HG03103 (cell line): ENCODE results near the gene KDM1B.
"Not testable (repeated sequence)": the region's sequence is repeated elsewhere in the genome, so short reads cannot be mapped to it uniquely, and the experiment has no call there.

ENCODE experiments used
- ATAC-seq: cut with Tn5 transposase; IDR thresholded peaks from one replicate; pipeline ENCODE4 v1.9.1; 2021; ENCODE audit warnings: low read depth; ENCODE audit not compliant: unreplicated experiment

KDM1B gene

DNA sequence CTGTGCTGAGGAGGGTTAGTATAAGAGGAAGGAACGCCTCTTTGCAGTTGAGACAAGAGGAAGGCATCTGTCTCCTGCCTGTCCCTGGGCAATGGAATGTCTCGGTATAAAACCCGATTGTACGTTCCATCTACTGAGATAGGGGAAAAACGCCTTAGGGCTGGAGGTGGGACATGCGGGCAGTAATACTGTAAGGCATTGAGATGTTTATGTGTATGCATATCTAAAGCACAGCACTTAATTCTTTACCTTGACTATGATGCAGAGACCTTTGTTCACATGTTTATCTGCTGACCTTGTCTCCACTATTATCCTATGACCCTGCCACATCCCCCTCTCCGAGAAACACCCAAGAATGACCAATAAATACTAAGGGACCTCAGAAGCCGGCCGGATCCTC is 71.9 kb downstream of the KDM1B start:
- not testable (repeated sequence) for ATAC-seq

DNA sequence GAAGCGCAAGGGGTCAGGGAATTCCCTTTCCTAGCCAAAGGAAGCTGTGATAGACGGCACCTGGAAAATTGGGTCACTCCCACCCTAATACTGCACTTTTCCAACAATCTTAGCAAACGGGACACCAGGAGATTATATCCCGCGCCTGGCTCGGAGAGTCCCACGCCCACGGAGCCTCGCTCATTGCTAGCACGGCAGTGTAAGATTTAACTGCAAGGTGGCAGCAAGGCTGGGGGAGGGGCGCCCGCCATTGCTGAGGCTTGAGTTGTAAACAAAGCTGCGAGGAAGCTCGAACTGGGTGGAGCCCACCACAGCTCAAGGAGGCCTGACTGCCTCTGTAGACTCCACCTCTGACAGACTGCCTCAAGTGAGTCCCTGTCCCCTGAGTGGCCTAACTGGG is 73.4 kb downstream of the KDM1B start:
- ATAC-seq, result not testable (repeated sequence)

DNA sequence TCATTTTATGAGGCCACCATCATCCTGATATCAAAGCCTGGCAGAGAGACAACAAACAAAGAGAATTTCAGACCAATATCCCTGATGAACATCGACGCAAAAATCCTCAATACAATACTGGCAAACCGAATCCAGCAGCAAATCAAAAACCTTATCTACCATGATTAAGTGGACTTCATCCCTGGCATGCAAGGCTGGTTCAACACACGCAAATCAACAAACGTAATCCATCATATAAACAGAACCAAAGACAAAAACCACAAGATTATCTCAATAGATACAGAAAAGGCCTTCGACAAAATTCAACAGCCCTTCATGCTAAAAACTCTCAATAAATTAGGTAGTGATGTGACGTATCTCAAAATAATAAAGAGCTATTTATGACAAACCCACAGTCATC is 76.6 kb downstream of the KDM1B start:
- not testable (repeated sequence) for ATAC-seq

DNA sequence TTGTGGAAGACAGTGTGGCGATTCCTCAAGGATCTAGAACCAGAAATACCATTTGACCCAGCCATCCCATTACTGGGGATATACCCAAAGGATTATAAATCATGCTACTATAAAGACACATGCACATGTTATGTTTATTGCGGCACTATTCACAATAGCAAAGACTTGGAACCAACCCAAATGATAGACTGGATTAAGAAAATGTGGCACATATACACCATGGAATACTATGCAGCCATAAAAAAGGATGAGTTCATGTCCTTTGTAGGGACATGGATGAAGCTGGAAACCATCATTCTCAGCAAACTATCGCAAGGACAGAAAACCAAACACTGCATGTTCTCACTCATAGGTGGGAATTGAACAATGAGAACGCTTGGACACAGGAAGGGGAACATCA is 78.5 kb downstream of the KDM1B start:
- ATAC-seq, result not testable (repeated sequence)

DNA sequence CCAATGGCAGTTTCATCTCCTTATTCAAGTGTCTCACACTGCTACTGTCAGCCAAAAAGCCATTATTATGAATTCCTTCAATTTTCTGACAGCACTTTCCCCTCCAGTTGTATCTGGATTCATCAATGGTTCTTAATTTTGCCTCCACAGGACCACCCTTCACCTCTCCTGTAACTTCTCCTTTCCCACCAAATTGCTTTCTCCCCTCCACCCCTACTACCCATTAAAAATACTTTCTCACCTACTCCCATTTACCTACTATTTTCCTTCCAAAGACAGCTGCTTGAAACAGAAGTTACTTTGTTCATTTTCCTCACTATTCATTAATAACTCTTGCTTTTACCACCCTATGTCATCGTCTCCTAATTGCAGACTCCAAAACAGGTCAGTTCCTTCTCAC is 79.3 kb downstream of the KDM1B start:
- no peak for ATAC-seq

DNA sequence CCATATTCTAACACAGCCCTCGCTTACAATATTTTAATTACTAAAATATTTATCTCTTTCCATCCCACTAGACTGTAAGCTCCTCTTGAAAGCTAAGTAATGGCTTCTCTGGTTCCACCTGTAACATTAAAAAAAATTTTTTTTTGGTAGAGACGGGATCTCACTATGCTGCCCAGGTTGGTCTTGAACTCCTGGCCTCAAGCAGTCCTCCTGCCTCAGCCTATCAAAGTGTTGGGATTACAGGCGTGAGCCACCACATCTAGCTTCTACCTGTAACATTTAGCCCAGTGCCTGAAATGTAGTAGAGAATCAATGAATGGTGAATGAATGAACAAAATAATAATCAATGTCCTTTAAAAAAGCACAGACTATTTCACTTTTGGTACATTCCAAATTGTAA is 80.3 kb downstream of the KDM1B start:
- ATAC-seq, result no peak

DNA sequence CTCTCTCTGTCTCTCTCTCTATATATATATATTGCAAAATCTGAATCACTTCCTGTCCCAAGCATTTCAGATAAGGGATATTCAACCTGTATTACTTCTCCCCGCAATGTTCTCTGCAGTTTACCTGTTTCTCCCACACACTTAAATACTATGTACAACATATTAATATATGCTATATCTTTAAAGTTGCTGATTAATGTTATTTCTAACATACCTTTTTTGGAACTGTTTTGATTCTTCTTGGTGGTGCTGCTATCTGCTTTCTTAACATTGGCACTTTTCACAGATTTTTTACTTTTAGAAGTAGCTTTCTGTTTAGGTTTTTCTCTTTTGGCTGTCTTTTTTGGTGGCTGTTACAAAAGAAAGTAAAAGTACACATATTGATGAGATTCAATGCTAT is 81.9 kb downstream of the KDM1B start:
- no peak for ATAC-seq

DNA sequence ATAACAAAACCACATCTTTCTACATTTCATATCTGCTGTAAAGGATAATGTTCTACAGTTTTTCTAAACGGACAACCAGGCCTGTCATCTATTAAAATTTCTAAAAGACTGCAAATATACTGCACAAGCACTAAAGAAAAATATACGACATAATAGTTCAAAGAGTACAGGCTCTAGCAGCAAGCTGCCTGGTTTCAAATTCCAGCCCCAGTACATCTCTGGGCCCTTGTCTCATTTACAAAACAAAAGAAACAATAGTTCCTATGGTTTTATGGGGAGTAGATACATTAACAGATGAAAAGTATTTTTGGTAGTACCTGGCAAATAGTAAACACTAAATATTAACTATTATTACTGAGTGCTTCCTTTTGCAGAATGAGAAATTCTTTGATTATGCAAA is 85.0 kb downstream of the KDM1B start:
- ATAC-seq, result no peak

DNA sequence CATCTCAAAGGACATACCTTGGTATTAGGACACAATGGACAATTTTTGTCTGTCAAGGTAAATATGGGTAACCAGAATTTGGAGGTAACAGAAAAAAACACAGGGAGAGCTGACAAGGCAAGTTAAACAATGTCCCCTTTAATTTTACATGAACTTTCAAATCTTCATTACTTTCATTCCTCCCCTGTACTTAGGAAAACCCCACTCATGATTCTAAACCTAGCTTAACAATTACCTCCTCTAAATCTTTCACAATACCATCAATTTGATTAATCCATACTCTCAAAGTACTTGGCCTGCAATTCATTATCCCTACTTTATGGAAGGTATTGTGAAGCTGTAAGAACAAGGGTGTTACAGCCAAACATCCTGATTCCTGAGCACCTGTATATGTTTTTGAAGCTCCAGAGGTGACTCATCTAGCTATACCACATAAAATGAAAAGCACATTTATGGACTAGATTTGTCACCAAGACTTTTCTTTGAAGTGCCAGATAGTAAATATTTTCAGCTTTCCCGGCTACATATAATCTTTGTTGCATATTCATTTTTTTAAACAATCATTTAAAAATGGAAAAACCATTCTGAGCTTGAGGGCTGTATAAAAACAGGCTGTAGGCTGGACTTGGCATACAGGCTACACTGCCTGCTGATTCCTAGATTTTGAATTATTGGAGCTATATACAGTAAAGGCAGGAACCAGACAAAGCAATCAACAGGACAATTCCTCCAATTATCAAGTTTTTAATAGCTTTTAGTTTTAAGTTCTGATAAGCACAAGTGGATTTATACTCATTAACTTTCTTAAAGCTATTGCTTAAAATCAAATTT is 86.2 kb downstream of the KDM1B start:
- ATAC-seq, result no peak

DNA sequence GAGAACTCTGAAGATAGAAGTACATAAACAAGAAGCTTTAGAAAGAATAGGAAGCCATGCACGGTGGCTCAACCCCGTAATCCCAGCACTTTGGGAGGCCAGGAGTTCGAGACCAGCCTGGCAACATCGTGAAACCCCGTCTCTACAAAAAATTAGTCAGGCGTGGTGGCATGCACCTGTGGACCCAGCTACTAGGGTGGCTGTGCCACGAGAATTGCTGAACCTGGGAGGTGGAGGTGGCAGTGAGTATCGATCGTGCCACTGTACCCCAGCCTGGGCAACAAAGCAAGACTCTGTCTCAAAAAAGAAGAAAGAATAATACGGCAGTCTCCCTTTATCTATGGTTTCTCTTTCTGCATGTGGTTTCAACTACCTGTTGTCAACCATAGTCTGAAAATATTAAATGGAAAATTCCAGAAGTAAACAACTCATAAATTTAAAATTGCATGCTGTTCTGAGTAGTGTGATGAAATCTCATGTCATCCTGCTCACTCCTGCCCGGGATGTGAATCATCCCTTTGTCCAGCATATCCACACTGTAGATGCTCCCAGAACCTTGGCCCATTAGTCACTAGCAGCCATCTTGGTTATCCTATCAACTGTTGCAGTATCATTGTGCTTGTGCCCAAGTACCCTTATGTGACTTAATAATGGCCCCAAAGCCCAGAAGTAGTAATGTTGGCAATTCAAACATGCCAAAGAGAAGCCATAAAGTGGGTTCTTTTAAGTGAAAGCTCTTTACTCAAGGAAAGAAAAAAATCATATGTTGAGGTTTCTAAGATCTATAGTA is 87.0 kb downstream of the KDM1B start:
- ATAC-seq, result no peak

DNA sequence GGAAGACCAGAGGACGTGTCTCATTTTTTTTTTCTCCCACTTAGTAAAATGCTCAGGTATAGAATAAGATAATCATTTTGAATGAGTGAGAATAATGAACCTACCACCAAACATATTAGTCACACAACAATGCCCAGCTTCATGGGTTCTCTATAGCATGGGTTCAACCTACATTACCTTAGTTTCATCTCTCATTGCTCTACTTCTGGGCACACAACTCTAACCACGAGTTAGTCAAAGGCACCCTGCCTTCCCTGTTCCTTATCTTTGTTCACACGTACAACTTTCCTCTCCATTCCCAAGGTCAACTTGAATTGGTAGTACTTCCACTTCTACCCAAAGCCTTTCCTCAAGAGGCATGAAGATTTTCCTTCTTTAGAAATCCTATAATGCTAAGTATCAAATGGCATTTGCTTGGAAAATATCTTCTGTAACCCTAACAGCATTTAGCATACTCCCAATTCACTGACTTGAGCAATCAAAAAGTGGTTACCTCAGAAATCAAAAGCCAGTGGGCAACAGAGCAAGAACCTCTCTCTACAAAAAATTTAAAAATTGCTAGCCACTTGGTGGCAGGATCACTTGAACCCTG is 88.2 kb downstream of the KDM1B start:
- ATAC-seq, result no peak

DNA sequence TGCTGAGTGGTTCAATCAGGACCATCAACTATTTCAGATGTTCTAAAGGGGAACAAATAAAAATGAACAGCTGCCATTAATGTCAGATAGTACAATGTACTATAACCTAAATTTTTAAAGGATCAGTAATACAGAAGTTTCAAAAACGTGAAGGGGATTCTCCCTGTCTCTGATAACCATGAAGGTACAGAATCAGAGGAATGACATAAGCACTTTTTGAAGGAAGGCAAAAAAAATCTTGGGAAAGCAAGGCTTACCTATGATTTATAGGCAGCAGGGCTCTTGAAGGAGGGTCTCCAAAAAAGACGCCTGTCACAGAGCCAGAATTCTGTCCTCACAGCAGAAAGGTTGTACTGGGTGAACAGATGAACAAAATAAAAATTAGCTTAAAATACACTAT is 89.0 kb downstream of the KDM1B start:
- no peak for ATAC-seq

DNA sequence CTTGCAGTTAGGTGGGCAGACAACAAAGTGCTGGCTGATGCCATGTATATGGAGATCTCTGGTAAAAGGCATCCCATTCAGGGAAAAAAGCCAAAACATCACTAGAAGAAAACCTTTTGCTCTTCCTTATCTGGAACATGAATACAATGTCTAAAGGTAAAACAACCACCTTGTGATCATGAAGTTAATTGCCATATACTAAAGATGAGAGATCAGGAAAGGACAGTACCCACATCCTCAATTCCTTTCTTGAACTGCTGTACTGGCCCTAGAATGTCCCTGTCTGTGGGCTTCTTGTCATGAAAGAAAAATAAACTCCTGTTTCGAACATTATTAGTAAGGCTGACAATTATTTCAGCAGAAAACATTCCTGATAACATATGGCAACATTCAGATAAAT is 89.9 kb downstream of the KDM1B start:
- no peak for ATAC-seq

DNA sequence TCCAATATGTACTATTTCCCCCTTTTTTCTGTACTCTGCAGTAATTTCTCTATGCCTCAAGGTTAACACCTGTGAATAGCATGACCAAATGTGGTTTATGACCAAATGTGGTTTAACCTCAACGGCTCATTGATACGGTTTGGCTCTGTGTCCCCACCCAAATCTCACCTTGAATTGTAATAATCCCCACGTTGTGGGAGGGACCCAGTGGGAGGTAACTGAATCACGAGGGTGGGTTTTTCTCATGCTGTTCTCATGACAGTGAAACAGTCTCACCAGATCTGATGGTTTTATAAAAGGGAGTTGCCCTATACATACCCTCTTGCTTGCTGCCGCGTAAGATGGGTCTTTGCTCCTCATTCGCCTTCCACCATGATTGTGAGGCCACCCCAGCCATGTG is 90.4 kb downstream of the KDM1B start:
- no peak for ATAC-seq

DNA sequence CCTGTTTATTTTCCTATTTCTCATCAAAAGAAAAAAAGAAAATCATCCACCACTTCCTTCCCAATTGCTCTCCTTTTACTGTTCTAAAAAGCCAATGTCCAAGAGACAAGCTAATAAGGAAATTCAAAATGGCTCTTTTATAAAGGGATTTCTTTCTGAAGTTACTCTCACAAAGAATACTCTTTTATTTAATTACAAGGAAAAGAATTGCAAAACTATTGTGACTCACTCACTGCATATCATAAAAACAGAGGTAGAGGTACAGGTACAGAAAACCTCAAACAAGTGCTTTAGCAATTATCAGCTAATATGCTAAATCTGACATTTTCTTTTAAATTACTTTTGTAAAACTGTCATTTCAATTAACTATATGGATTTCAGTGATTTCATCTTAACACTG is 91.0 kb downstream of the KDM1B start:
- ATAC-seq, result no peak

DNA sequence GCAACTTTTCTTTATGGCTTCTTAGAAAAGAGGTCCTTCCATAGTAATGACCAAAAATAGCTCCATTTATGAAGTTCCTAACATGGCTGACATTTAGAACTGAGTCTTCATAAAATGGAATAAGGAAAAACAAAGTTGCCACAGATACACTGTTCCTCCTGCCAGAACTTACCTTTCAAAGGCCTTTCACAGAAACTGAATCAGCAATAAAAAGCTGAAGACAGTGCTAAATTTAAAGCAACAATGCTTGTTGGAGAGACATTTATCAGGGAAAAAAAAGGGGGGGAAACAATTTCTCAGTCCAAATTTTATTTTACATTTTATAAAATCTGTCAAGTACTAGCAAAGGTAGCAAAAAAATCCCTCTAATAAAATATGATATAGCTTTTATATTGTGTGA is 91.8 kb downstream of the KDM1B start:
- ATAC-seq, result no peak

DNA sequence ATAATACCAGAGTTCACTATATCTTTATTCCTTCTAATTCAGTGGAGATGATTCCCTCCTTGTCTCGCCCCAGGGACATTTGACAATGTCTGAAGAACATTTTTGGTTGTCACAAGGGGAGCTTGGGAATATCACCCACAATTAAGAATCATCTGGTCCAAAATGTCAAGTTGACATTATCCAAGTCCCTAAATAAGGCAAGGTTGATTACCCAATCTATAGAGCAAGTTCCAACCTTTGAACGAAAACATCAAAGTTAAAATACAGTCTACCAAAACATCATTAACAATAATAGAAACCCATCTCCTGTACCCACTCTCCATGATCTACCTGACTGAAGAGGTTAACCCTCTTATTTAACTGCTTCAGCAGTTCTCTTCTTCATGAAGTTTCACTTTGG is 93.5 kb downstream of the KDM1B start:
- no peak for ATAC-seq

DNA sequence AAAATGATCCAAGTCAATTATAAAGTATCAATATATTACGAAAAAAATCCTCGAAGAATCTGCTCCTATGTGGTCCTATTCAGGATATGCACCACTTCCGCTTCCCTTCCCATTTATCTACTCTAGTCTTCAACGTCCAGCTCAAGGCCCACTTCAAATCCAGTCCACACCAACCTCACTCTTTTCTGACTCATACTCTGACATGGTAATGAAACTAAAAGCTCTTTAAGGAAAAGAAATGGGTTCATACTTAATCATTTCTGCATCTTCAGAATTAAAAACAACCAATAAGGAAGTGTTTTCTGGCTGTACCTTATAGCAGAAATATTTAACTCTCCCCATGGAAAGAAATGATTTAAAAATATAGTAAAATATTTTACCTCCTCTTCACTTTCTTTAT is 94.0 kb downstream of the KDM1B start:
- no peak for ATAC-seq

DNA sequence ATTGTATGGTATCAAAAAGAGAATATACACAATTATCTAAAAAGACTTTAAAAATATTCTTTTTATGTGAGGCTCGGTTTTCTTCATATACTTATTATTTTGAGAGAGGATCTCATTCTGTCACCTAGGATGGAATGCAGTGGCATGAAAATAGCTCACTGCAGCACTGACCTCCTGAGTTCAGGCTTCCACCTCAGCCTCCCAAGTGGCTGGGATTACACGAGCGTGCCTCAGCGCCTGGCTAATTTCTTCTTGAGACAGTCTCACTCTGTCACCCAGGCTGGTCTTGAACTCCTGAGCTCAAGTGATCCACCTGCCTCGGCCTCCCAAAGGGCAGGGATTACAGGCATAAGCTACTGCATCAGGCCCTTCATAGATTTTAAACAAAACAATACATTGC is 98.4 kb downstream of the KDM1B start:
- ATAC-seq, result no peak

DNA sequence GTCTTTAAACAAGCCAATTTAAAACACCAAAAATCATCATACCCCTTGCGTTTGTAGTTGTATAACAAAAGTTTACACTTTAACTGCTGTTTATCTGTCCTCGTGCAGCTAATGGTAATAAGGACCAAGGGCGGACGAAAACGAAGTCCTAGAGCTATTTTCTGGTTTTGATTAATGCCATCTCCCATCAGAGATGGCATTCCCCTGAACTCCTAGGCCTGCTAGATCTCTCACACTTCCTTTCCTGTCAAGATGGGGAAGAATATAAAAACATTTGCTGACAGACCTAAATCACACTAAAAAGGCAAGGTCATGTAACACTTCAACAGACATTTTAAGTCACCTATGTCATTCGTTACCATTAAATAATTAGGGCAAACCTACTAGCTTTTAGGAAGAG is 99.6 kb downstream of the KDM1B start:
- ATAC-seq, result no peak

DNA sequence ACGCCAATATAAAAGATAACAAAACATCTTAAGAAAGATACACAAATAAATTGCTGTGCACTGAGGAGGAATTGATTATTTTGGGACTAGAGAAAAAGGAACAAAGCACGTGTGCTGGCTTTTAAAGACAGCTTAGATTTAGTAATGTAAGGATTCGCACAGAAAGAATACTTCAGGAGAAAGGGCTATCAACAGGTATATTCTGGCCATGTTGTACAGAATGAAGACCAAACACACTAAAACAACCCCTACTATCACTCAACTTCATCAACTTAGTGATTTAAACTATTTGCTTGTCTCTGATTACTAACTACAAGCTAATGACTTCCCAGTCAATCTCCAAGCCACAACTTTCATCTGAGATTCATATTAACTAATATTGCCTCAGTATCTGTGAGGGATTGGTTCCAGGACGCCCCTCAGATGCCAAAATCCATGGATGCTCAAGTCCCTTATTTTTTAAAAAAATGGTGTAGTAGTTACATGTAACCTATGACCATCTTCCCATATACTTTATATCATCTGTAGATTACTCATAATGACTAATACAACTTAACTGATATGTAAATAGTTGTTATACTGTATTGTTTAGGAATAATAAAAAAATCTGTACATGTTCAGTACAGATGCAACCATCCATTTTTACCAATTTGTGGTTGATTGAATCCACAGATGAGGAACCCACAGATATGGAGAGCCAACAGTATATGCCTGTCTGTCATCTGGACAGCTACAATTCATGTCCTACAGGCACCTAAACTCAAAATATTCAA is 104.6 kb downstream of the KDM1B start:
- no peak for ATAC-seq
